GM18861 (cell line): ENCODE results near the gene DPH1.

Source experiments
- ATAC-seq: cut with Tn5 transposase; IDR thresholded peaks from one replicate; pipeline ENCODE4 v1.9.1; 2021; ENCODE audit not compliant: unreplicated experiment

Gene DPH1

GRCh38 chr17:2049333-2050299 lies 19.7 kb downstream of the DPH1 start:
- no peak for ATAC-seq

GRCh38 chr17:2050300-2051060 lies 20.5 kb downstream of the DPH1 start:
- no peak for ATAC-seq

- no peak for ATAC-seq
Observed at GRCh38 chr17:2051061-2051932, 21.3 kb downstream of the DPH1 start.

GRCh38 chr17:2051933-2052559 lies 22.1 kb downstream of the DPH1 start:
- ATAC-seq: no peak

GRCh38 chr17:2053380-2054261 lies 23.7 kb downstream of the DPH1 start:
- ATAC-seq: no peak

- ATAC-seq: no peak
Observed at GRCh38 chr17:2054262-2054511, 24.2 kb downstream of the DPH1 start.

GRCh38 chr17:2054512-2055291 lies 24.7 kb downstream of the DPH1 start, which contains the start of gene HIC1:
Gene HIC1 (plus strand): TSS chr17:2055103. CDS start chr17:2056691, 1,588 bp downstream.
- no peak for ATAC-seq

- ATAC-seq: no peak
Observed at GRCh38 chr17:2055292-2056205, 25.6 kb downstream of the DPH1 start.

- ATAC-seq: no peak
Observed at GRCh38 chr17:2056206-2057174, 26.5 kb downstream of the DPH1 start.

GRCh38 chr17:2057175-2057759 lies 27.3 kb downstream of the DPH1 start:
- no peak for ATAC-seq

GRCh38 chr17:2057760-2058585 lies 28.0 kb downstream of the DPH1 start:
- ATAC-seq: no peak

- no peak for ATAC-seq
Observed at GRCh38 chr17:2058586-2059546, 28.9 kb downstream of the DPH1 start.

- ATAC-seq: no peak
Observed at GRCh38 chr17:2059547-2060384, 29.8 kb downstream of the DPH1 start.

GRCh38 chr17:2060385-2060658 lies 30.4 kb downstream of the DPH1 start:
- ATAC-seq: no peak
